HG03196 (cell line): ENCODE results near the gene GCNT3.

Source experiments
- ATAC-seq: cut with Tn5 transposase; IDR thresholded peaks from one replicate; pipeline ENCODE4 v1.9.1; 2021; ENCODE audit not compliant: unreplicated experiment

The GCNT3 gene

GRCh38 chr15:59611276-59612260, at the start of gene GCNT3:
TSS of gene GCNT3 (plus strand) at chr15:59611783. CDS start at chr15:59618239, 6,456 bp downstream.
- ATAC-seq, result no peak

GRCh38 chr15:59562448-59563186, 49.0 kb upstream of the GCNT3 start:
- no peak for ATAC-seq

- no peak for ATAC-seq
Observed at GRCh38 chr15:59565299-59565698, 46.3 kb upstream of the GCNT3 start.

GRCh38 chr15:59567324-59567723, 44.3 kb upstream of the GCNT3 start:
- no peak for ATAC-seq

GRCh38 chr15:59569477-59569876, 42.1 kb upstream of the GCNT3 start:
- no peak for ATAC-seq

- ATAC-seq, result no peak
Observed at GRCh38 chr15:59570315-59570714, 41.3 kb upstream of the GCNT3 start.

- no peak for ATAC-seq
Observed at GRCh38 chr15:59571606-59572005, 40.0 kb upstream of the GCNT3 start.

- no peak for ATAC-seq
Observed at GRCh38 chr15:59583088-59583487, 28.5 kb upstream of the GCNT3 start.

GRCh38 chr15:59587085-59587826, 24.3 kb upstream of the GCNT3 start:
- no peak for ATAC-seq

GRCh38 chr15:59590027-59590426, 21.6 kb upstream of the GCNT3 start:
- ATAC-seq, result no peak

GRCh38 chr15:59591356-59591755, 20.2 kb upstream of the GCNT3 start:
- no peak for ATAC-seq

- ATAC-seq, result no peak
Observed at GRCh38 chr15:59594493-59594942, 17.1 kb upstream of the GCNT3 start.

GRCh38 chr15:59594991-59595390, 16.6 kb upstream of the GCNT3 start:
- ATAC-seq, result no peak

GRCh38 chr15:59595434-59595915, 16.1 kb upstream of the GCNT3 start:
- no peak for ATAC-seq

- ATAC-seq, result no peak
Observed at GRCh38 chr15:59596640-59597039, 14.9 kb upstream of the GCNT3 start.

- no peak for ATAC-seq
Observed at GRCh38 chr15:59598461-59598860, 13.1 kb upstream of the GCNT3 start.

- no peak for ATAC-seq
Observed at GRCh38 chr15:59605994-59606393, 5.6 kb upstream of the GCNT3 start.

- ATAC-seq, result no peak
Observed at GRCh38 chr15:59609730-59610712, 1.6 kb upstream of the GCNT3 start.

GRCh38 chr15:59614153-59614552, 2.6 kb downstream of the GCNT3 start:
- ATAC-seq, result no peak

GRCh38 chr15:59615661-59616060, 4.1 kb downstream of the GCNT3 start:
- ATAC-seq, result no peak
